Activated T-cell treated with anti-CD3 and anti-CD28 coated beads, Interleukin-2, amount 50 U/mL, for 24 hours (primary cell): Measurements from ENCODE around the gene EEIG1.
"Not testable (repeated sequence)": the region's sequence is repeated elsewhere in the genome, so short reads cannot be mapped to it uniquely, and the experiment has no call there.

Experiments used
- DNase-seq: peaks from one replicate; pipeline ENCODE4 v3.0.0-alpha.2; 2020
- H3K27ac Mint-ChIP-seq: 2 replicates; pipeline ENCODE4 v1.8.0; 2020; ENCODE audit warnings: mild to moderate bottlenecking, mixed read lengths
- H3K27me3 Mint-ChIP-seq: 2 replicates; pipeline ENCODE4 v1.8.0; 2020; ENCODE audit warnings: mixed read lengths
- H3K36me3 Mint-ChIP-seq: 2 replicates; pipeline ENCODE4 v1.8.0; 2020; ENCODE audit warnings: low read depth, mixed read lengths
- H3K4me1 Mint-ChIP-seq: 2 replicates; pipeline ENCODE4 v1.8.0; 2020; ENCODE audit warnings: low read depth, mixed read lengths
- H3K4me3 Mint-ChIP-seq: 2 replicates; pipeline ENCODE4 v1.8.0; 2020; ENCODE audit warnings: mild to moderate bottlenecking, moderate library complexity, mixed read lengths
- H3K9me3 Mint-ChIP-seq: 2 replicates; pipeline ENCODE4 v1.8.0; 2020; ENCODE audit warnings: mixed read lengths

Gene EEIG1

DNA sequence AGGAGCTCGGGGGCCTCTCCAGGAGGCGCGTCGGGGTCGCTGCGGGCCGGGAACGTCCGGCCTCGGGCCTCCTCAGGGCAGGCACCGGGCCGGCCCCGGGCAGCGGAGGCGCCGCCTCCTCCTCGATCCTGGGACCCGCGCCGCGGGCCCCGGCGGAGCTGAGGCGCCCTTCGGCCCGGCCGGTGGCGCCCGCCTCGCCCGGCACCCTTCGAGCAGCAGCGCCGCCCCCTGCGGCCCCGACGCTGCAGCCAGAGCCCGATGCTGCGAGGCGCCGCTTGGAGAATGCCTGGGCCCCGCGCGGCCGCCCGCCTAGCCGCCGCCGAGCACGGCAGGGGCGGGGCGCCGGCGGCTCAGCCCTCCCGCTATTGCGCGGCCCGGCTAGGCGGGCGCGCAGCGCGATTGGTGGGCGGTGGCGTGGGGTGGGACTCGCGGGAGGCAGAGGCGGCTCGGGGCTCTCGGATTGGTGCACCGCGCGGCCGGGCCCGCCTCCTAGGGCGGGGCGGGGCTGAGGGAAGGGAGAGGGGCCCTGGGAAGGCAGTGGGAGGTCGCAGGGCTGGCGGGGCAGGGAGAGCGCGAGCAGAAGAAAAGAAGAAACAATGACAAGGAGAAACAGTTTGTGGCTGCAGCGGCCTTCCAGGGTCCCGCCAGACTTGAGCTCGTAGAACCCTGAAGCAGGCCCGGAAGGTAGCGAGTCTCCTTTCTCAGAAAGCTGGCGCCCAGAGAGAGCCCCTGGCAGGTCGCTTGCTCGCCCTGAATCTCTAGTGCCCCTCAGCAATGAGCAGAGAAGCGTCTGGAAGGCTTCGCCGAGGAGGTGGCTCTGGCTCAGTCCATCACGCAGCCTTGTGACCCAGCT is at the start of gene EEIG1:
TSS of gene EEIG1 (minus strand) at position 284 of the 853 bp plus-strand sequence. CDS start 852 bp downstream, outside the sequence.
- Mint-ChIP-seq H3K4me3 (peak within 1 kb of the TSS; percentile 93), H3K36me3 (peaks cover 35% of the 10 kb centered on the region), H3K27ac (peak within 1 kb of the TSS; percentile 98), H3K9me3 (no peaks in the 10 kb centered on the region), H3K4me1 (peaks cover 62% of the 10 kb centered on the region), H3K27me3 (no peaks in the 10 kb centered on the region)
- peak; percentile 99 for DNase-seq

DNA sequence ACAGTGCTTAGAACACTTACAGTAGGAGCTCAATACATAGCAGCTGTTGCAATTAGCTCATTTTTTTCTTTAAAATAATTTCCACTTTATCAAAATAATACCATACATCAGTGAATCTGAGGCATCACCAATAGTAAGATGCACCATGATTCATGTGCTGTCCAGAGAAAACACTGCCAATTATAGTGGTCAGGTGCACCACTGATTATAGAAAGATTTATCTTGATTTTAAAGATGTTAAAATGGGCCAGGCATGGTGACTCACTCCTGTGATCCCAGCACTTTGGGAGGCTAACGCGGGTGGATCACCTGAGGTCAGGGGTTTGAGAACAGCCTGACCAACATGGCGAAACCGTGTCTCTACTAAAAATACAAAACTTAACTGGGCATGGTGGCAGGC is 46.9 kb upstream of the EEIG1 start:
- peak overlapping the region; percentile 66 for H3K4me3 Mint-ChIP-seq
- no peak for DNase-seq
- H3K4me1 Mint-ChIP-seq = peaks cover 87% of the 10 kb centered on the region
- H3K36me3 Mint-ChIP-seq = no peaks in the 10 kb centered on the region
- peak overlapping the region; percentile 89 for H3K27ac Mint-ChIP-seq
- no peaks in the 10 kb centered on the region for H3K27me3 Mint-ChIP-seq
- no peaks in the 10 kb centered on the region for H3K9me3 Mint-ChIP-seq

DNA sequence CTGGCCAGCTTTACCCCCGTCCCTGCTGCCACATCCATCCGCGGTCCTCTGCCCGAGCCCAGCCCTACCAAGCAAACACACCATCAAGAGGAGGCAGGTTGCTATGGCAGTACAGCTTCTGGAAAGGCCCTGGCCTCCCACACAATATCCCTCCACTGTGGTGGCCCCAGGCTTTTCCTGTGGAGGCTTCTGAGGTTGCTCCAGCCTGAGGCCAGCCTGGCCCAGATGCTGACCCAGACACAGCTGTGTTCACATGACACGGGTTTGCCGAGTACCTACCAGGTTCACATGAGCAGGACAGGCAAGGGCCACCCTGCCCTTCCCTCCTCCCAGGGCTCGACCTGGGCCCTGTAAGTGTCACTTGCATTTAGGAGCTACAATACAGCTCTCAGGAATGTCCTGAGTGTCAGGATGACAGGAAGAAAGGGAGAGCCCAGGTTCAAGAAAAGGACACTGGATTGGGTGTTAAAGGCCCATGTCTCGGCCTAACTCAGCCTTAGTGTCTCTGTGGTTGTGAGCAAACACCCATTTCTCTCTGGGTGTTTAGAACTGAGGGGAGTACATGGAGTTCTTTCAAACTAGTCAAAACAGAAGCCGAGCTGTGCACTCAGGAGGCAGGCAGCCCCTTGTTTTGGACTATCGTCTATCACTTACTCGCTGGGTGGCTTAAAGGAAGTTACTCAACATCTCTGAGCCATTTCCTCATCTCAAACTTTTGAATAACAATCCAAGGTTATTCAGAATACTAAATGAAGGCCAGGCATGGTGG is 46.2 kb upstream of the EEIG1 start:
- peak; percentile 68 for DNase-seq

DNA sequence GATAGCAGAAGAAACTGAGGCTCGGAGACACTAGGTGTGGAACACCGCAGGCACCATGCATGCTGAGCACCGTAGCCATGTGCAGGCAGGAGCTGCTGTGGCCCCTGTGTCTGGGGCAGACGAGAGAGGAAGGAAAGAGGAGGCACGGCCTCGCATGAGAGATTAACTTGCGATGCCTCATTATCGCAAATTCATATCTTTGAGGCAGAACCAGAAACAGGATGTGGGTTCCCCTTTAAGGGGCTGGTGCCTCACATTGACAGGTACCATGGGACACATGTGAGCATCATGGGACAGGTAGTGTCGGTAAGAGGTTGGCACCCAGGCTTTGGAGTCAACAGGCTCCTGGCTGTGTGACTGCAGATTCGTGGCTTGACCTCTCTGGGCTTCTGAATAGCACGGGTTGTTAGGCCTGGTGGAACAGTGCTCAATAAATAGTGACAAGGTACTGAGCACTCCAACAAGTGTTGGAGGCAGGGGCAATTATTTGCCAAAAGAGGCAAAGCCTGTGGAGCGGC is 45.5 kb upstream of the EEIG1 start:
- peak; percentile 77 for DNase-seq
- Mint-ChIP-seq H3K4me1 (peaks cover 88% of the 10 kb centered on the region), H3K36me3 (no peaks in the 10 kb centered on the region), H3K4me3 (peak overlapping the region; percentile 66), H3K27ac (peak overlapping the region; percentile 89), H3K9me3 (no peaks in the 10 kb centered on the region), H3K27me3 (no peaks in the 10 kb centered on the region)

More for the DNA sequence above, 46.2 kb upstream of the EEIG1 start:
- peaks cover 92% of the 10 kb centered on the region for H3K4me1 Mint-ChIP-seq
- H3K36me3 Mint-ChIP-seq = no peaks in the 10 kb centered on the region
- no peaks in the 10 kb centered on the region for H3K9me3 Mint-ChIP-seq
- peak overlapping the region; percentile 66 for H3K4me3 Mint-ChIP-seq
- no peaks in the 10 kb centered on the region for H3K27me3 Mint-ChIP-seq
- peak overlapping the region; percentile 89 for H3K27ac Mint-ChIP-seq

DNA sequence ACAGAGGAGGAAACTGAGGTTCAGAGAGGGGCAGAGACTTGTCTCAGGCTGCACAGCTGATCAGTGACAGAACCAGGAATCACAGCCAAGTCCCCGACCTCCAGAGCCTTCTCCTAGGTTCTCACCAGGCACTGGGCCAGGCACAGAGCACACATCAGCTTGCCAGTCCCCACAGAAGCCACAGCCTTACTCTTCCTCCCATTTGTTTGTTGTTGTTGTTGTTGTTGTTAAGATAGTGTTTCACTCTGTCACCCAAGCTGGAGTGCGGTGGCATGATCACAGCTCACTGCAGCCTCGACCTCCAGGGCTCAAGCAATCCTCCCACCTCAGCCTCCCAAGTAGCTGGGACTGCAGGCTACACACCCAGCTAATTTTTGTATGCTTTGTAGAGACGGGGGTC is 44.9 kb upstream of the EEIG1 start:
- Mint-ChIP-seq H3K4me1 (peaks cover 88% of the 10 kb centered on the region), H3K9me3 (no peaks in the 10 kb centered on the region)

DNA sequence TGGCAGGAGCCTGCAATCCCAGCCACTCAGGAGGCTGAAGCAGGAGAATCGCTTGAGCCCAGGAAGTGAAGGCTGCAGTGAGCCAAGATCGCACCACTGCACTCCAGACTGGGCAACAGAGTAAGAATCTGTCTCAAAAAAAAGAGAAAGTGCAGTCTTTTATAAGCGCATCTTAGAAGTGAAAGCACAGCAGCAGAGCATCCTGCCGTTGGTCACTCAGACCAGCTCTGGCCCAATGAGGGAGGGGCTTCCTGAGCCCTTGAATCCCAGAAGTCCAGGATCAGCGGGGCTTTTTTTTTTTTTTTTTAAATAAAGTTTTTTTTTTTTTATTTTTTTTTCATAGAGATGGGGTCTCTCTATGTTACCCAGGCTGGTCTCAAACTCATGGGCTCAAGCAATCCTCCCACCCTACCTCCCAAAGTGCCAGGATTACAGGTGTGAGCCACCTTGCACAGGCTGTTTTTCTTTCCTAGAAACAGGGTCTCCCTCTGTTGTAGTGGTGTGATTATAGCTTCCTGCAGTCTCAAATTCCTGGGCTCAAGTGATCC is 44.0 kb upstream of the EEIG1 start:
- no peaks in the 10 kb centered on the region for H3K36me3 Mint-ChIP-seq
- no peaks in the 10 kb centered on the region for H3K9me3 Mint-ChIP-seq
- no peak for DNase-seq
- no peaks in the 10 kb centered on the region for H3K27me3 Mint-ChIP-seq
- peak overlapping the region; percentile 89 for H3K27ac Mint-ChIP-seq
- H3K4me3 Mint-ChIP-seq = peak overlapping the region; percentile 15
- peaks cover 84% of the 10 kb centered on the region for H3K4me1 Mint-ChIP-seq

More for the DNA sequence above, 44.9 kb upstream of the EEIG1 start:
- Mint-ChIP-seq H3K27ac (peak overlapping the region; percentile 89), H3K27me3 (no peaks in the 10 kb centered on the region), H3K4me3 (peak overlapping the region; percentile 66), H3K36me3 (no peaks in the 10 kb centered on the region)
- DNase-seq = no peak

DNA sequence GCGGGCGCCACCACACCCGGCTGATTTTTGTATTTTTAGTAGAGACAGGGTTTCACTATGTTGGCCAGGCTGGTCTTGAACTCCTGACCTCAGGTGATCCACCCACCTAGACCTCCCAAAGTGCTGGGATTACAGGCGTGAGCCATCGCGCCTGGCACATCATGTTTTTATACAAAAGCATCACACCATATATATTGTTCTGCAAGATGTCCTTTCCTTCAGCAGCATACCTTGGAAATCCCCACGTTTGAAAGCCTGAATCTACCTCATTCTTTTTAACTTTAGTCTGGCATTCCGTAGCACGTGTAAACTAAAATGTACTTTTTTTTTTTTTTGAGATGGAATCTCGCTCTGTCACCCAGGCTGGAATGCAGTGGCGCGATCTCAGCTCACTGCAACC is 42.9 kb upstream of the EEIG1 start:
- H3K9me3 Mint-ChIP-seq, DNase-seq, H3K4me3 Mint-ChIP-seq, H3K27me3 Mint-ChIP-seq, H3K36me3 Mint-ChIP-seq: not testable (repeated sequence)
- Mint-ChIP-seq H3K4me1 (peaks cover 79% of the 10 kb centered on the region), H3K27ac (peak overlapping the region; percentile 52)

DNA sequence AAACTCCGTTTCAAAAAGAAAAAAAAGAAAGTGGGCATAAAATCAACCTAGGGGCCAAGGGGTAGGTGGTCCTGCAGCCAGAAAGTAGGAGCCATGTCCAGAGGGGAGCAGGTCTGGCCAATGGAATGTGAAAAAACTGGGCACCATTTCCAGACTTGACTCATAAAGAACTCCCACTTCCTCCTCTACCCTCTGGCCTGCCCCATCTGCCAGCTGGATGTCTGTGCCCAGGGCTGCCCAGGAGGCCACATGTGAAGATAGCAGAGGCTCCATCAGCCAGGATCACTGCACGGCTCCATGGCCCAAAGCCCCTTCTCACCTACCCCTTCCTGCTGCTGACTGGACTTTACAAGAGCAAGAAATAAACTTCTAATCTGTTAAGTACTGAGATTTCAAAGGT is 42.1 kb upstream of the EEIG1 start:
- Mint-ChIP-seq H3K4me3 (no peak overlapping the region), H3K27ac (peak overlapping the region; percentile 52), H3K27me3 (no peaks in the 10 kb centered on the region), H3K9me3 (no peaks in the 10 kb centered on the region), H3K4me1 (peaks cover 72% of the 10 kb centered on the region), H3K36me3 (no peaks in the 10 kb centered on the region)
- DNase-seq = no peak

DNA sequence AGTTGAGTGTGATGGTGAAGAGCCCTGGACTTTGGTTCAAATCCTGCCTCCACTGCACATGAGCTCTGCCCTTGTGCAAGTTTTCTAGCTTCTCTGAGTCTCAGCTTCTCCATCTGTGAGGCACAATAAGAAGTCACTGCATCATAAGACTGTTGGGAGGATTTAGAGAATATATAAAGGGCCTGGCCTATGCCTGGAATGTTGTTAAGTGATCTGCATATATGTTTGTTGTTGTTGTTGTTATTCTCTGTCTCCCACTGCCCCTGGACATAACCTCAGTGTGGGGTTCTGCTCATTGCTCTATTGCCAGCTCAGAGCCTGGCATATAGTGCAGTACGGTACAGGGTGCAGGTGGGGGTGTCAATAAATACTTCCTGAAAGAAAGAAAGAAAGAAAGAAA is 40.3 kb upstream of the EEIG1 start:
- no peak overlapping the region for H3K4me3 Mint-ChIP-seq
- H3K4me1 Mint-ChIP-seq = peaks cover 55% of the 10 kb centered on the region
- no peaks in the 10 kb centered on the region for H3K9me3 Mint-ChIP-seq
- H3K27ac Mint-ChIP-seq = peak overlapping the region; percentile 26
- no peaks in the 10 kb centered on the region for H3K36me3 Mint-ChIP-seq
- no peak for DNase-seq
- no peaks in the 10 kb centered on the region for H3K27me3 Mint-ChIP-seq

DNA sequence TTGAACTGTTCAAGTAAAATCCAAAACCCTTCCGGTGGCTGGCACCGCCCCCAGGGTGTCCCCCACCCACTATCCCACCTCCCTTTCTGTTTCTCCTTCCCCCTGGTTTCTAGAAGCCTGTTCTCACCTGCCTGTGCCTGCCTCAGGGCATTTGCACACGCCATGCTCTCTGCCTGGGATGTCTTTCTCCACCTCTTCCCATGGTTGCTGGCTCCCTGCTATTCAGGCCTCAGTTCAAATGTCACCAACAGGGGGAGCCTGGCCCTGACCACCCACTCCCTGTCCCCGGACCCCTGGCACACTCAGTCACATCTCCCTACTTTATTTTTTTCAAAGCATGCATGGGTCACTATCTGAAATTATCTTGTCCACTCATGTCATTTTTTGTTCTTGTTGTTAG is 39.9 kb upstream of the EEIG1 start:
- peaks cover 51% of the 10 kb centered on the region for H3K4me1 Mint-ChIP-seq
- no peak overlapping the region for H3K27ac Mint-ChIP-seq
- no peak overlapping the region for H3K4me3 Mint-ChIP-seq
- no peaks in the 10 kb centered on the region for H3K27me3 Mint-ChIP-seq
- no peaks in the 10 kb centered on the region for H3K9me3 Mint-ChIP-seq
- H3K36me3 Mint-ChIP-seq = no peaks in the 10 kb centered on the region
- DNase-seq = no peak

DNA sequence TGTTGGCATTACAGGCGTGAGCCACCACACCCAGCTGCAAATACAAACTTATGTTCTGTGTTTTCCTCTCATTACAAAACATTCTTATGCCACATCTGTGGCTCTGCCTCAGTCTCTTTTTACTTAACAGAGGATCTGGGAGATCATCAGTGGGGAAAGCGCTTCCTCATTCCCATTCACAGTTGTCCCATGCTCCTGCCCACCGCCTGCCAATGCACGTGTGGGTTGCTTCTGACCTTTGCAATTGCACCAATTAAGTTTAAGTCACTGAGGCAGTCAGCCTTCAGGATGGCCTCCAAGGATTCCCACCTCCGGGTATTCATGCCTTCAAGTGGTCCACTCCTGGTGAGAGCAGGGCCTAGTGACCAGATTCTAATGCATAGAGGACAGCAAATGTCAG is 34.9 kb upstream of the EEIG1 start:
- Mint-ChIP-seq H3K9me3 (no peaks in the 10 kb centered on the region), H3K4me3 (no peak overlapping the region), H3K27ac (no peak overlapping the region), H3K27me3 (no peaks in the 10 kb centered on the region), H3K36me3 (no peaks in the 10 kb centered on the region), H3K4me1 (peaks cover 9% of the 10 kb centered on the region)
- DNase-seq = no peak

DNA sequence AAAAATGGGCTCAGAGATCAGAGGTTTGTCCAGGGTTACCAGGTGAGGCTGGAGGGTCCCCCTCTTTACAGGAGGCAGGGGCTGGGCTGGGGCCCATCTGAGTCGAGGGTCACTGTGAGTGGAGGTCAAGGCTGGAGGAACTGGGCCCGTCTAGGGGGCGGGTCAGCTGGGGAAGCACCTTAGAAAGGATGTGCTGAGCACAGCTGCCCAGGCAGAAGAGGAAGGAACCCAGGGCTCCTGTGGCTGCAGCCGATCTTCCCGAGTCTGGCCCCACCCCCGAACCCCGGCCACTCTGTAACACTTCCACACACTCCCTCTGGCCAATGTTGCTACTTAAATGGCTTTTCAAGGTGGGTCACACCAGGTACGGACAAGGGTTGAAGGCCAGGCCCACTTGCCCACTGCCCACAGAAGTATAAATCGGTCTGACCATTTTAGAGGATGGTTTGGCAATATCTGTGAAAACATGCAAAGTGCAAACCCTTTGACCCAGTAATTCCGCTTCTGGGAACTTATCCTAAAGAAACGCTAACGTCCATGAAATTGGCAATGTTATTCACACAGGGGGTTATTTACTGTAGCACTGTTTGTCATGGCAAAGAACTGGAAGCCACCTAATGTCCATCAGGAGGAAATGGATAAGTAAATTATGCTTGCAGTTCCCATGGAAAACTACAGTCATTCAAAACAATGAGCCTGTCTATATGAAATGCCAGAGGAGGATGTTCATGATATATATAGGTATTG is 30.5 kb upstream of the EEIG1 start:
- Mint-ChIP-seq H3K9me3 (peaks cover 3% of the 10 kb centered on the region), H3K27me3 (no peaks in the 10 kb centered on the region), H3K36me3 (peaks cover 4% of the 10 kb centered on the region), H3K4me1 (peaks cover 35% of the 10 kb centered on the region), H3K4me3 (no peak overlapping the region), H3K27ac (no peak overlapping the region)
- no peak for DNase-seq

DNA sequence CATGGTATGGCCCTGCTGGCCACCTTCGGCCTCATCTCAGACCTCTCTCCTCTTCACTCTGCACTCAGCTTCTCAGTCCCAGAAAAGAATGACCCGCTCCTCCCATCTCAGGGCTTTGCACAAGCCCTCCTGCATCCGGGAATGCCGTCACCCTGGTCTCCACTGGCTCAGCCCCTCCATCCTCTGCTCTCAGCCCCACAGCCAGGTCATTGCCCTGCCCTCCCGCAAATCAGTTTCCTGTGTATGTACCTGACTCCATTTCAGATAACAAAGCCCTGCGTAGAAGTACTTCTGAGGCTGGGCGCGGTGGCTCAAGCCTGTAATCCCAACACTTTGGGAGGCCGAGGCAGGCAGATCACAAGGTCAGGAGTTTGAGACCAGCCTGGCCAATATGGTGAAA is 28.9 kb upstream of the EEIG1 start:
- peaks cover 3% of the 10 kb centered on the region for H3K9me3 Mint-ChIP-seq
- no peak overlapping the region for H3K4me3 Mint-ChIP-seq
- DNase-seq = no peak
- H3K36me3 Mint-ChIP-seq = peaks cover 4% of the 10 kb centered on the region
- peaks cover 42% of the 10 kb centered on the region for H3K4me1 Mint-ChIP-seq
- H3K27ac Mint-ChIP-seq = no peak overlapping the region
- no peaks in the 10 kb centered on the region for H3K27me3 Mint-ChIP-seq

DNA sequence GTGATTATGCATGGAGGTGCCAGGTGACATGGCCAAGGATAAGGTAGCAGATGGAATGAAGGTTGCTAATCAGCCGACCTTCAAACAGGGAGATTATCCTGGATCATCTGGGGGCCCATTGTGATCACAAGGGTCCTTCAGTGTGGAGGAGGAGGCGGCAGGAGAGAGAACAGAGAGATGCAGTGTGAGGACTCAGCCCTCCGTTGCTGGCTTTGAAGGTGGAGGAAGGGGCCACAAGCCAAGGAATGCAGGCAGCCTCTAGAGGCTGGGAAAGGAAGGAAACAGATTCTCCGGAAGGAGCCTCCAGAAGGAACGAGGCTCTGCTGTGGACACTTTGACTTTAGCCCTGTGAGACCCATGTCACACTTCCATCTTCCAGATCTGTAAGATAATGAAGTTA is 27.4 kb upstream of the EEIG1 start:
- Mint-ChIP-seq H3K27ac (peak overlapping the region; percentile 94), H3K4me1 (peaks cover 45% of the 10 kb centered on the region), H3K9me3 (peaks cover 3% of the 10 kb centered on the region), H3K36me3 (peaks cover 4% of the 10 kb centered on the region), H3K27me3 (no peaks in the 10 kb centered on the region), H3K4me3 (peak overlapping the region; percentile 73)
- no peak for DNase-seq
